ENCODE data around the gene PRR29.
A peak's percentile ranks its signal among the peaks of the same experiment; 100 is the strongest.
"Not testable (repeated sequence)": the region's sequence is repeated elsewhere in the genome, so short reads cannot be mapped to it uniquely, and the experiment has no call there.

The PRR29 gene

GRCh38 chr17:64015447-64015846 is 17.3 kb downstream of the PRR29 start:
- no peak for DNase-seq (ENCODE audit: low spot score)

- DNase-seq (ENCODE audit: low spot score): no peak
These were observed 18.2 kb downstream of the PRR29 start for GRCh38 chr17:64016231-64016784.

GRCh38 chr17:64016974-64017373 is 18.8 kb downstream of the PRR29 start:
- DNase-seq (ENCODE audit: low spot score): no peak

DNA sequence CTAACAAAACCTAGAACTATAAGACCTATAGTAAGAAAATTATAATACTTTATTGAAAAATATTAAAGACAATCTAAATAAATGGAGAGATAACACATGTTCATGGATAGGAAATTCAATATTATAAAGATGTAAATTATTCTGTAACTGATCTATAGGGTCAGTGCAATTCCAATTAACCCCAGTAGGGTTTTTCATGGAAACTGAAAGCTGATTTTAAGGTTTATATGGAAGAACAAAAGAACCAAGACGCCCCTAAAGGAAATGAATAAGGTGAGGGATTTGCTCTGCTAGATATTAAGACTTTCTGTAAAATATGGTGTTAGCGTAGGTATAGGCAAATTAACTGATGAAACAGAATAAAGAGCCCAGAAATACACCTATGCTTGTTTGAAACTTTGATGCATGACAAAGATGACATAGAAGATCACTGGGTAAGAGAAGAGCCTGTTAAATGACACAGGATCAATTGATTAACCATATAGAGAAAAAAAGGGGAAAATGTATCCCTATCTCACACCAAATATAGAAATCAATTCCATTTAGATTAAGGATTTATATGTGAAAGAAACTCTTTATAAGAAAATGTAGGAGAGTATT is 19.3 kb downstream of the PRR29 start:
- no peak for DNase-seq (ENCODE audit: low spot score)

DNA sequence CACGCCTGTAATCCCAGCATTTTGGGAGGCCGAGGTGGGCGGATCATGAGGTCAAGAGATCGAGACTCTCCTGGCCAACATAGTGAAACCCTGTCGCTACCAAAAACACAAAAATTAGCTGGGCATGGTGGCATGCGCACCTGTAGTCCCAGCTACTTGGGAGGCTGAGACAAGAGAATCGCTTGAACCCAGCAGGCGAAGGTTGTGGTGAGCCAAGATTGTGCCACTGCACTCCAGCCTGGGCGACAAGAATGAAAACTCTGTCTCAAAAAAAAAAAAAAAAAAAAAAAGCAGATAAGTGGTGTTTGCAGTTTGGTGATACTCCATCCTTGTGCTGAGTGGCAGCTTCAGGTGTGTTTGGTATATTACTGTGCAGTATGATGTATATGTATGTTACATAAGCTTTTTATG is 21.4 kb downstream of the PRR29 start:
- not testable (repeated sequence) for DNase-seq (ENCODE audit: low spot score)

DNA sequence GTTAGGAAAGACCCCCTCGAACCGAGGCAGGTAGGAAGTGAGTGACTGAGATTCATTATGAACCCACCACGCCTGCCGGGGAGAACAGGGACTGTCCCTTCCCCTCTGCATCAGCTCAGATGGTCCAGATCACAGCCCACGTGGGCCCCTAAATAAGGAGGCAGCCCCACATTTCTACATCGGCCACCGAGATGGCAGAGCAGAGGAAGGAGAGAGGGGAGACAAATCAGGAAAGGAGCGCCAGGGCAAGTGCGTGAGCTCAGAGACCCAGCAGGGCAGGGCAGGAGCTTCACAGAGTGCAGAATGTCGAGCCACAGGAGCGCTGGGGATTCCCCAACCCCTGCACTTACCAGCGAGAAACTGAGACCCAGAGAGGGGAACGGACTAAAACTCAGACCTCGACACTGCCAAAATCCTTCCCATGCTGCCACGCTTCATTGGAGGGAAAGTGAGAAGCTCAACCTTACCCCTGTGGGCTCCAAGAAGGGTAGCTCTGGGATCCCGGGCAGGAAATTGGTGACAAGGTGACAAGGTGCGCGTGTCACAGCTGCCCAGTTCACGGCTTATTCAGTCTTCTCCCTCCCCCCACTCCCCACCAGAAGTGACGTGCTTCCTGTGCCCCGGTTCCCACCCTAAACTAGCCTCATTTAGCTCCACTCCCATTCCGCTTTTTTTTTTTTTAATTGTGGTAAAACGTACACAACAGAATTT is 22.1 kb downstream of the PRR29 start, which contains the start of gene ICAM2:
Gene ICAM2, minus strand, starts transcription at position 578 of the 711 bp plus-strand sequence. CDS start 13,942 bp downstream, outside the sequence.
- DNase-seq (ENCODE audit: low spot score): peak; percentile 73

DNA sequence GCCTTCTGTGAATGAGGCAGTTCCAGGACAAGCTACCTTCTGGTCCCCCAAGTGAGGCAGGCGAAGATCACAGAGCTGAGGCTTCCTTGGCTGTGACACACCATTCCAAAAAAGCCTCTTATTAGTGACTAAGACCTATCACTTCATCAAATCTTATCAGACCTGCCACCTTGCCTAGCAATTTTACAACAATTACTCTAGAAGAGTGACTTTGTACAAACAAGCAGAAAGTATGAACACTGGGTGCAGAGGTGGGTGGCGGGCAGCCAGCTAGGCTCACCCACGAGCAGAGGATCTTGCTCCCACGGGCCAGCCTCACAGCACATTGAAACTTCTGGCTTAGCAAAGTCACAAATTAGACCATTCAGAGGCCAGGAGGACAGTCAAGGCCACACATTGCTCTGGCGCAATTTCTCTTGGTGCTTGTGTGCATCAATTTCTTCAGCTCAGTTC is 24.5 kb downstream of the PRR29 start:
- DNase-seq (ENCODE audit: low spot score): no peak

DNA sequence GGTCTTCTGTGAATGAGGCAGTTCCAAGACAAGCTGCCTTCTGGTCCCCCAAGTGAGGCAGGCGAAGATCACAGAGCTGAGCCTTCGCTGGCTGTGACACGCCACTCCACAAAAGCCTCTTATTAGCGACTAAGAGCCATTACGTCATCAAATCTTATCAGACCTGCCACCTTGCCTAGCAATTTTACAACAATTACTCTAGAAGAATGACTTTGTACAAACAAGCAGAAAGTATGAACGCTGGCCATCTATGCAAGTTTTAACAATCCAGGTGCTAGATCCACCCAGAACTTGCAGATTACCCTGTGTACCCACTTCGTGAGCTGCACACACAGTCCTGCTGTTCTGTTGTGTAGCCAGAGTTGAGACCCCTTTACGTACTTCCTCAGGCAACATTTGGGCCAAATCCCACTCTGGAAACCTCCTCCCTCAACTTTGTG is 26.1 kb downstream of the PRR29 start:
- DNase-seq (ENCODE audit: low spot score): no peak

DNA sequence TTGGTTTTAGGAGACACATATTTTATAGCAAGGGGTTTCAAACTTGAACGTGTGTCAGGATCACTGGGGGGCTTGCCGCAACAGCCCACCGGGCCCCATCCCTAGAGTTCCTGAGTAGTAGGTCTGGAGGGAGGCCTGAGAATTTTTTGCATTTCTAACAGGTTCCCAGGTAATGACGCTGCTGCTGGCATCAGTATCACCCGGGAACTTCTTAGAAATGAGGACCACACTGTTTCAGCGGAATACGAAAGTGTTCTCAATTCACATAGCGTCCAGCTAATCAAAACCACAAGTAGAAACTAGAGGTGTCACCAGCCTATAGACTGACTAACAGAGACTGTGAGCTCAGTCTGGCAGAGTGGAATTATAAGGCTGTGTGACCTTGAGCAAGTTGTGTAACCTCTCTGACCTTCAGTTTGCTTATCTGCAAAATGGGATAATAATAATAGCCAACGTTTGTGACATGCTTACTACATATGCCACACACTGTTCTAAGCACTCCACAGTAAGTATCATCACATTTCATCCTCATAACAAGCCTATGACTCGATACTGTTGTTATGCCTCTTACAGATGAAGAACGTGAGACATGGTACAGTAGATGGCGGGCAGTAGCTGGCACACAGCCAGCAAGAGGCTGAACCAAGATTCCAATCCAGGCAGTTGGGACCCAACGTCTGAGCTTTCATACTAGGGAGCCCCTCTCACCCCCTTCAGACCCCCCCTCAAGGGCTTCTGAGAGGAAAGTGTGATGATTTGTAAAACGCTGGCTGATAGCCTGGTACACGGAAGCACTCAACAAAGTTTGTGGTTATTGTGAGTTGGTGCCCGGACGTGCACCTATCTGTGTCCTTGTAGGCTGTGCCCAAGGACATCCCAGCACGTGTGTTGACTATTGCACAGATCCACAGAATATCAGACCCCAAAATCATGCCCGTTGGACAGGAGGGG is 26.9 kb downstream of the PRR29 start:
- no peak for DNase-seq (ENCODE audit: low spot score)

GRCh38 chr17:64025732-64026294 is 27.7 kb downstream of the PRR29 start:
- peak; percentile 82 for DNase-seq (ENCODE audit: low spot score)

GRCh38 chr17:64028874-64029464 is 30.8 kb downstream of the PRR29 start:
- DNase-seq (ENCODE audit: low spot score): peak; percentile 67

GRCh38 chr17:64032081-64032480 is 33.9 kb downstream of the PRR29 start:
- no peak for DNase-seq (ENCODE audit: low spot score)

DNA sequence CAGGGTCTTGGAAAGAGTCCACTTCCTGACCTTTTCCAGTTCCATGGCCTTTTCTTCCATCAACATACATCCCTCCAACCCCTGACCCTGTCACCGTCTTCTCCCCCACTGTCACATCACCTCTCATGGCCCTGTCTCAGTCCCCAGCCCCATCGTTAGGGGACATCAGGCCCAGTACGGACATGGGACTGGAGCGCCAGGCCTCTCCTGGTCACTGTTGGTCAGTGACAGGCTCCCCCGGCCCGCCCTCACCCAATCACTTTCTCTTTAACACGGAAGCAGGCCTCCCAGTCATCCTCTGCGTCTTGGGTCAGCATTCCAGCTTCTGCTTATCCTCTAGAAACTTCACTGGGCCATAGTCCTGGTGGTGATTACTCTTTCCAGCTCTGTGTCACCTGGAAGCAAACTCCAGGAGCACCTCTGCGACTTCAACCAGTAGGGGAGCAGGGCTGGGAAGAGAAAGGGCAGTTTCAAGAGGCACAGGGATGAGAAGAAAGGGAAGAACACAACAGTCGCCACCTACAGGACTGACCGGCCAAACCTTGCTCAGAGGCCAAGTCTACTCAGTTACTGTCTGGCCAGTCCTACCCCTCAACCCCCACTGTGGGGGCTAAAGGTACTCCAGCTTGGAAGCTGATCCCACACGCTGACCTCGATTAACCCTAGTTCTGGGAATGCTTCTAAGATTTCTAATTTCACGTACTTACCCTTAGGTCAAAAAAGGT is 38.2 kb downstream of the PRR29 start:
- no peak for DNase-seq (ENCODE audit: low spot score)

- DNase-seq (ENCODE audit: low spot score): no peak
These were observed 39.0 kb downstream of the PRR29 start for GRCh38 chr17:64037180-64037579.

DNA sequence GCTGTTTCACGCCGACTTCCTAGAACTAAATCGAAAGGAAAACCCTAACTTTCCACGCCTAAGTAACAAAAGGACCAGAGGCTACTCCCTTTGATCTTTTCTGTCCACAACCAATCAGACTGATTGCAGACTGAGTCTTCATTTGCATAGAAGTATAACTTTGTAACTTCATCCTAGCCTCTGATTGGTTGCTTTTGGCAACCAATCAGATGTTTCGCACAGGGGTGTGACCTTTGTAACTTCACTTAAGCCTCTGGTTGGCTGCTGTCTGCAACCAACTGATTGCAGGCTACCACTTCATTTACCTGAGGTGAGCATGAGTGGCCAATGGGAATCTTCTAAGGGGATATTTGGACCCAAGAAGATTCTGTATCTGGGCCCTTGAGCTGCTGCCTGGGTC is 39.7 kb downstream of the PRR29 start:
- peak; percentile 7 for DNase-seq (ENCODE audit: low spot score)

DNA sequence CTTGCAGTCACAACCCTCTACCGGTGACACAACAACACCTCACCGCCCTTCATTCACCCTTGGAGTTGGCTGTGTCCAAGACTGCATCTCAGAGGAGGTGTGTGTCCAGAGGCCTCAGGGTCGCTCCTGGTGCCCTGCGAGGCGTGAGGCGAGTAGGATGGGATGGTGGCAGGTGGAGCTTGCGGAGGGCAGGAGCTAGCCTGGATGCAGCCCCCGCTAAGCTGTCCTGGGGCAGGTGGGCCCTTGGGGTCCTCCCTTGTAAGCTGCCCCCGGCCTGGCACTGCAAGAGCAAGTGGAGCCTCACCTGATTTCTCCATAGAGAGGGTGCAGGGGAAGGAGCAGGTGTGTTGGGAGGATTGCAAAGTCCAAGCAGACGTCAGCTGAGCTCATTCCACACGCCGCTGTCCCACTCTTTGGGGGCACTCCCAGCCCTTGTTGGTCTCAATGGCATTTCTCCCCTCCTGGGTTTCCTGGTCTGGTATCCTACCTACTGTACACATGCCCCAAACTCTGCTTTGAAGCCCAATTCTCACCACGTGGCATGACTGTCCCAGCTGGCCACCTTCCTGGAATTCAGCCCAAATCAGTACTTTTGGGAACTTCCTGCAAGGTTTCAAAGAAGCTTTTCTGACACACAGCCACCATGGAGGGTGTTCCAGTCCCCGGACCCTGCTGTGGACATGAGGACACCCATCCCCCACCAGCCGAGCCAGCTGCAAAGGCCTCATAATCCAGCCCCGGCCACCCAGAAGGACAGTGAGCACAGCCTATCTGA is 40.4 kb downstream of the PRR29 start:
- no peak for DNase-seq (ENCODE audit: low spot score)

DNA sequence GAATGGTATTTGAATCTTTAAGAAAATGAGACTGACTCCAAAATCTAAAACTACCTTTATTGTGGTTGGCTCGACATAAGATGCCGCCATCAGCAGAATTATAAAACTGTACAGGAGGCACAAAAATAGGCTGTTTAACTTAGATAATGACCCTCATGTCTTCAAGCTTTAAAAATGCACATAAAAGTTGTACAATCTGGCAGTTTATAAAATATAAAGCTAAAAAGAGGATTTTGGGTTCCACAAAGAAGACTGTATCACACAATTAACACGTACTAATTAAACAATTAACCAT is 40.9 kb downstream of the PRR29 start:
- DNase-seq (ENCODE audit: low spot score): no peak

- DNase-seq (ENCODE audit: low spot score): no peak
These were observed 42.1 kb downstream of the PRR29 start for GRCh38 chr17:64040206-64040605.

- DNase-seq (ENCODE audit: low spot score): no peak
These were observed 43.8 kb downstream of the PRR29 start for GRCh38 chr17:64041912-64042311.
